Iris pigment epithelial cell (primary cell): Measurements from ENCODE around the gene TOB1.
A peak's percentile ranks its signal among the peaks of the same experiment; 100 is the strongest.
"Not testable (repeated sequence)": the region's sequence is repeated elsewhere in the genome, so short reads cannot be mapped to it uniquely, and the experiment has no call there.

Experiments
- DNase-seq: peaks from one replicate; pipeline ENCODE4 v3.0.0-alpha.2; 2011; ENCODE audit warnings: low read depth

The TOB1 gene

GRCh38 chr17:50898369-50899004 lies 32.3 kb upstream of the TOB1 start:
- no peak for DNase-seq

- not testable (repeated sequence) for DNase-seq
These were observed 28.4 kb upstream of the TOB1 start for GRCh38 chr17:50894513-50894912.

GRCh38 chr17:50893183-50893993 lies 27.2 kb upstream of the TOB1 start:
- peak; percentile 9 for DNase-seq

- DNase-seq, result no peak
These were observed 26.1 kb upstream of the TOB1 start for GRCh38 chr17:50892101-50892776.

- DNase-seq, result no peak
These were observed 25.4 kb upstream of the TOB1 start for GRCh38 chr17:50891577-50891989.

- no peak for DNase-seq
These were observed 24.7 kb upstream of the TOB1 start for GRCh38 chr17:50890675-50891516.

GRCh38 chr17:50889528-50890118 lies 23.5 kb upstream of the TOB1 start:
- no peak for DNase-seq

- DNase-seq, result no peak
These were observed 21.6 kb upstream of the TOB1 start for GRCh38 chr17:50887705-50888245.

- DNase-seq, result peak; percentile 32
These were observed 18.5 kb upstream of the TOB1 start for GRCh38 chr17:50884439-50885311.

- no peak for DNase-seq
These were observed 17.8 kb upstream of the TOB1 start for GRCh38 chr17:50883850-50884438.

- peak; percentile 44 for DNase-seq
These were observed 16.7 kb upstream of the TOB1 start for GRCh38 chr17:50882851-50883250.

- no peak for DNase-seq
These were observed 15.0 kb upstream of the TOB1 start for GRCh38 chr17:50881182-50881581.

- no peak for DNase-seq
These were observed 12.9 kb upstream of the TOB1 start for GRCh38 chr17:50879086-50879485.

- DNase-seq, result no peak
These were observed 11.7 kb upstream of the TOB1 start for GRCh38 chr17:50877838-50878237.

GRCh38 chr17:50877042-50877441 lies 10.9 kb upstream of the TOB1 start:
- not testable (repeated sequence) for DNase-seq

GRCh38 chr17:50875074-50875473 lies 8.9 kb upstream of the TOB1 start:
- DNase-seq, result no peak

GRCh38 chr17:50872710-50873424 lies 6.7 kb upstream of the TOB1 start:
- peak; percentile 16 for DNase-seq

- DNase-seq, result no peak
These were observed 5.7 kb upstream of the TOB1 start for GRCh38 chr17:50871898-50872297.

GRCh38 chr17:50871364-50871763 lies 5.2 kb upstream of the TOB1 start:
- DNase-seq, result no peak
